ENCODE results near the gene SLC1A2.

DNA sequence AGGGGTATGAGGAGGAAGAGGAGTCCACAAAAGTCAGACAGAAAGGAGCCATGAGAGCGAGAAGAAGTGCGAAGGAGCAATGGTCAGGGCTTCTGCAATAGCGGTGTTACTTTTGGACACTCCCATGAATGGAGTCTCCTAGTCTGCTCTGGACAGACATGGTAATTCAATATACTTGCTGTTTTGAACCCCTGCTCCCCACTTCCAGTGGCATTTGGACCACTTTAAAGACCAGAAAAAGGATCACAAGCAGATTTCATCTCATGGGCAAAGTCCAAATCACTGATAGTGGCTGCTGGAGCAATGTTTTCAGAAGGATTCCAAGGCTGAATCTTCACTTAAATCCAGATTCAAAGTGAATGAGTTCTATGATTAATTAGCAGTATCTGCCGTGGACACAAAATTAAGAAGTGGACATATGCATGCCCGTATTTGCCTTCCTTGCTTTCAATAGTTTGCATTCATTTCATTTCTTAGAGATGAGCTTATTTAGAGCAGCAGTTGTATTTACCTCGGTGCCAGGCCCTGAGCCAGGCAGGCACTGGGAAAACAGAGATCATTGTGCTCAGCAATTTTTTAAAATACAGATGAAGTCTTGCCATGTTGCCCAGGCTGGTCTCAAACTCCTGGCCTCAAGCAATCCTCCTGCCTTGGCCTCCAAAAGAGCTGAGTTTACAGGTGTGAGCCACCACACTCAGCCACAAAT is 72.0 kb downstream of the SLC1A2 start:
- no peak for TF ChIP-seq EZH2phosphoT487 (IDR thresholded peaks at IDR 0.05; ENCODE audit: borderline replicate concordance)
- TF ChIP-seq, protein P1, sequence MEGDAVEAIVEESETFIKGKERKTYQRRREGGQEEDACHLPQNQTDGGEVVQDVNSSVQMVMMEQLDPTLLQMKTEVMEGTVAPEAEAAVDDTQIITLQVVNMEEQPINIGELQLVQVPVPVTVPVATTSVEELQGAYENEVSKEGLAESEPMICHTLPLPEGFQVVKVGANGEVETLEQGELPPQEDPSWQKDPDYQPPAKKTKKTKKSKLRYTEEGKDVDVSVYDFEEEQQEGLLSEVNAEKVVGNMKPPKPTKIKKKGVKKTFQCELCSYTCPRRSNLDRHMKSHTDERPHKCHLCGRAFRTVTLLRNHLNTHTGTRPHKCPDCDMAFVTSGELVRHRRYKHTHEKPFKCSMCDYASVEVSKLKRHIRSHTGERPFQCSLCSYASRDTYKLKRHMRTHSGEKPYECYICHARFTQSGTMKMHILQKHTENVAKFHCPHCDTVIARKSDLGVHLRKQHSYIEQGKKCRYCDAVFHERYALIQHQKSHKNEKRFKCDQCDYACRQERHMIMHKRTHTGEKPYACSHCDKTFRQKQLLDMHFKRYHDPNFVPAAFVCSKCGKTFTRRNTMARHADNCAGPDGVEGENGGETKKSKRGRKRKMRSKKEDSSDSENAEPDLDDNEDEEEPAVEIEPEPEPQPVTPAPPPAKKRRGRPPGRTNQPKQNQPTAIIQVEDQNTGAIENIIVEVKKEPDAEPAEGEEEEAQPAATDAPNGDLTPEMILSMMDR (conservative IDR thresholded peaks at IDR 0.05; ENCODE audit: low read length): no peak

Measured in Loucy (cell line).